GM23248 (cell line): ENCODE measurements around the gene TIMP3. TPM values are rescaled to one million over a fixed set of nuclear protein-coding genes. Genes with fewer than 3 reads are reported as not detected.
A peak's percentile ranks its signal among the peaks of the same experiment; 100 is the strongest.

Source experiments
- DNase-seq: peaks from one replicate; pipeline ENCODE4 v3.0.0-alpha.2; 2015
- H2AFZ ChIP-seq: fragments of 200-600 bp; sonication (generic); 2 replicates; pipeline ENCODE4 v1.6.1; 2016; ENCODE audit warnings: antibody characterized with exemption
- H3F3A ChIP-seq: fragments of 200-600 bp; sonication (generic); 2 replicates; pipeline ENCODE4 v1.6.1; 2016; ENCODE audit warnings: mild to moderate bottlenecking, antibody characterized with exemption, mixed run types; ENCODE audit not compliant: insufficient read depth
- H3K27ac ChIP-seq: fragments of 200-600 bp; sonication (generic); 2 replicates; pipeline ENCODE4 v1.5.1; 2016; ENCODE audit warnings: mild to moderate bottlenecking
- H3K27me3 ChIP-seq: fragments of 200-600 bp; sonication (generic); replicated peaks from 2 replicates; pipeline ENCODE4 v1.6.1; 2016; ENCODE audit warnings: mild to moderate bottlenecking; ENCODE audit not compliant: insufficient read depth
- H3K36me3 ChIP-seq: fragments of 200-600 bp; sonication (generic); 2 replicates; pipeline ENCODE4 v1.6.1; 2016; ENCODE audit warnings: low read depth, mild to moderate bottlenecking
- H3K4me1 ChIP-seq: fragments of 200-600 bp; sonication (generic); 2 replicates; pipeline ENCODE4 v1.6.1; 2016; ENCODE audit warnings: mild to moderate bottlenecking; ENCODE audit not compliant: insufficient read depth
- H3K4me2 ChIP-seq: fragments of 200-600 bp; sonication (generic); one replicate; pipeline ENCODE4 v1.6.1; 2016; ENCODE audit warnings: mild to moderate bottlenecking; ENCODE audit not compliant: unreplicated experiment
- H3K4me3 ChIP-seq: fragments of 200-600 bp; sonication (generic); 2 replicates; pipeline ENCODE4 v1.5.1; 2016; ENCODE audit warnings: mild to moderate bottlenecking
- H3K79me2 ChIP-seq: fragments of 200-600 bp; sonication (generic); 2 replicates; pipeline ENCODE4 v1.6.1; 2016; ENCODE audit warnings: mild to moderate bottlenecking; ENCODE audit not compliant: insufficient read depth
- H3K9ac ChIP-seq: fragments of 200-600 bp; sonication (generic); 2 replicates; pipeline ENCODE4 v1.6.1; 2016; ENCODE audit warnings: mild to moderate bottlenecking
- H3K9me2 ChIP-seq: fragments of 200-600 bp; sonication (generic); 2 replicates; pipeline ENCODE4 v1.6.1; 2016; ENCODE audit warnings: mixed run types, mild to moderate bottlenecking, moderate library complexity; ENCODE audit not compliant: insufficient read depth
- H3K9me3 ChIP-seq: fragments of 200-600 bp; sonication (generic); one replicate; pipeline ENCODE4 v1.6.1; 2017; ENCODE audit warnings: low read depth
- H4K20me1 ChIP-seq: fragments of 200-600 bp; sonication (generic); 2 replicates; pipeline ENCODE4 v1.6.0; 2016; ENCODE audit not compliant: insufficient read depth
- EZH2 ChIP-seq: fragments of 200-600 bp; sonication (generic); IDR thresholded peaks from 2 replicates; pipeline ENCODE4 v1.6.1; 2018; ENCODE audit warnings: antibody characterized with exemption, mild to moderate bottlenecking; ENCODE audit not compliant: insufficient read depth, poor library complexity, severe bottlenecking
- EZH2phosphoT487 ChIP-seq: fragments of 200-600 bp; sonication (generic); IDR thresholded peaks from 2 replicates; pipeline ENCODE4 v1.6.1; 2018; ENCODE audit warnings: antibody characterized with exemption, moderate library complexity, mild to moderate bottlenecking, low read depth; ENCODE audit not compliant: insufficient read depth
- WGBS, 2 experiments: methylation state at CpG; one replicate each; pipeline ENCODE4 v1.1.6; 2015 to 2017; ENCODE audit warnings: low lambda C conversion rate in 2 of 2, low coverage in 1 of 2; ENCODE audit errors: missing lambda C conversion rate in 2 of 2; 5-methylcytosine and 5-hydroxymethylcytosine counted together
- in situ Hi-C: fragments of 300-500 bp; cut with MboI; formaldehyde crosslinking; loops from 2 replicates; pipeline ENCODE4 v1.15.0; 2020
- polyA plus RNA-seq: library from polyadenylated mRNA; unstranded; fragments of >200 nt; fragmentation: Nextera tagmentation; extraction: Ambion mirVana; gene quantifications from 2 replicates; pipeline ENCODE4 v1.2.1, GENCODE V29; 2016
- total RNA-seq: library from RNA; depleted of rRNA; stranded (reverse); fragments of >200 nt; shearing (Covaris generic); gene quantifications from 2 replicates; pipeline ENCODE4 v1.2.3, GENCODE V29; 2014

Gene TIMP3
- total and polyA plus RNA-seq, 2 experiments from 2014 or later = 1,254 to 1,465 TPM

DNA sequence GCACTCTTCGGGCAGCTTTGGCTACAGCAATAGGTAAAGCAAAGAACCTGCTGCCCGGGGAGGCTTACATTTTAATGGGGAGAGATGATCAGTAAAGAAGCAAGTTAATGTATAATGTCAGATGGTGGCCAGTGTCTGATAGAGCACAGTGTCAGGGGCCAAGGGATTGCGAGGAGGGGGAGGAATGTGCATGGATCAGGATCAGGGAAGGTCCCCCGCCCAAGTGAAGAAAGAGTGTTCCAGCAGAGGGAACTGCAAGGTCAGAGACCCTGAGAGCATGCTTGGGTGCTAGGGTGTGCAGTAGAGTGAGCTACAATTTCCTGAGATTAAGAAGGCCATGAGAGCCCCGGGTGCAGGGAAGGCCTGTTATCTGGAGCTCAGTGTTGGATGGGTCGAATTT lies 39.7 kb downstream of the TIMP3 start:
- Histone ChIP-seq H3K36me3 (peaks cover 48% of the 10 kb centered on the region), H2AFZ (no peak overlapping the region), H3F3A (peaks cover 99% of the 10 kb centered on the region), H3K79me2 (peaks cover 100% of the 10 kb centered on the region), H3K27me3 (no peaks in the 10 kb centered on the region), H3K9ac (no peak overlapping the region), H3K4me1 (peaks cover 31% of the 10 kb centered on the region), H3K4me2 (no peak overlapping the region), H3K27ac (peak overlapping the region; percentile 26; the same call in 1 of the 2 replicates), H3K9me2 (no peaks in the 10 kb centered on the region), H3K9me3 (no peaks in the 10 kb centered on the region), H4K20me1 (peaks cover 62% of the 10 kb centered on the region), H3K4me3 (no peak overlapping the region)
- WGBS, 2 experiments = 82 to 89% methylated on average over 6 of the region's 6 CpGs
- TF ChIP-seq EZH2phosphoT487 = no peak
- no peak for TF ChIP-seq EZH2
- in situ Hi-C loops = no loop called here
- DNase-seq = no peak

DNA sequence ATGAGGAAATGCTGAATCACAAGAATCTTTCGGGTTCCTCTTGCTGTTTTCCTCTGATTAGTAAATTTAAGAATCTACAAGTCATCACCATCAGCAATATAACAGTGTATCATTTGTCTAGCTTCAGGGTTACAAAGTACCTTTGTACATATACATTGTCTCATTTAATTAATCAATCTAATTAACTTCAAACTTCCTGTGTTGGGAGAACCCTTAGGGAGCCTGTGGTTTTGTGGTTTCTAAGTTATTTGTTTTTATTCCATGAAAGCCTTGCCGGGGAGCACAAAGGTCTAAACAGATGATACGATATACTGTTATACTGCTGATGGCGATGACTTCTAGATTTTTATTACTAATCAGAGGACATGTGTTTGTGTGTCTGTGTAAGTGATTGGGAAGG lies 41.0 kb downstream of the TIMP3 start:
- H3K36me3 ChIP-seq = peaks cover 40% of the 10 kb centered on the region
- WGBS, 2 experiments = 36 to 42% methylated on average over 4 of the region's 4 CpGs
- H3K9me2 ChIP-seq = no peaks in the 10 kb centered on the region
- no peak overlapping the region for H3K4me3 ChIP-seq
- H3K27me3 ChIP-seq = no peaks in the 10 kb centered on the region
- H3F3A ChIP-seq = peaks cover 100% of the 10 kb centered on the region
- H3K9me3 ChIP-seq = no peaks in the 10 kb centered on the region
- H3K4me1 ChIP-seq = peaks cover 41% of the 10 kb centered on the region
- no peak overlapping the region for H2AFZ ChIP-seq
- H3K27ac ChIP-seq = peak overlapping the region; percentile 69
- in situ Hi-C loops = no loop called here
- TF ChIP-seq EZH2 = no peak
- TF ChIP-seq EZH2phosphoT487 = no peak
- H4K20me1 ChIP-seq = peaks cover 58% of the 10 kb centered on the region
- no peak for DNase-seq
- H3K9ac ChIP-seq = peak overlapping the region; percentile 44
- peaks cover 100% of the 10 kb centered on the region for H3K79me2 ChIP-seq
- H3K4me2 ChIP-seq = no peak overlapping the region

DNA sequence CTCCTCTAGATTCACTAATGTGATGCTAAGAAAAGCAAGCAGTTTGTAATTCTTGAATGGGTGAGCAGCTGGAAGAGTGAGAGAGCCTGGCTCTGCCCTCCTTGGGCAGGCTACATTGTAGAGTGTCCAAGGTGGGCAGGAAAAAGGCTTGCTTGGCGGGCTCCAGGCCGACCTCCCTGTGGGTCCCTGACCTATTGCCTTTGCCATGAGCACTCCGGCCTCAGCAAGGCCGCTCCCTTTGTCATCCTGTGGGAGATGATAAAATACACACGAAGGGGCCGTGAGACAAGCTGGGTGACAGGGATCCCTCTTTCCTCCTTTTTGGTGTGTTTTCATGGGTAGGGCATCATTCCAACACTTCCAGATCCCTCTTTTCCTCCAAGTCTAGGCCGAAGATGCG lies 41.8 kb downstream of the TIMP3 start:
- Histone ChIP-seq H4K20me1 (peaks cover 59% of the 10 kb centered on the region), H3K9ac (no peak overlapping the region), H3K27ac (peak overlapping the region; percentile 69; the same call in 1 of the 2 replicates), H3F3A (peaks cover 100% of the 10 kb centered on the region), H2AFZ (no peak overlapping the region), H3K4me2 (no peak overlapping the region), H3K4me3 (no peak overlapping the region), H3K9me2 (no peaks in the 10 kb centered on the region), H3K79me2 (peaks cover 100% of the 10 kb centered on the region), H3K9me3 (no peaks in the 10 kb centered on the region), H3K36me3 (peaks cover 40% of the 10 kb centered on the region), H3K4me1 (peaks cover 44% of the 10 kb centered on the region), H3K27me3 (no peaks in the 10 kb centered on the region)
- 97% methylated on average over 8 of the region's 8 CpGs for WGBS, 2 experiments
- TF ChIP-seq EZH2phosphoT487 (no peak), EZH2 (no peak)
- in situ Hi-C loops = no loop called here
- no peak for DNase-seq

DNA sequence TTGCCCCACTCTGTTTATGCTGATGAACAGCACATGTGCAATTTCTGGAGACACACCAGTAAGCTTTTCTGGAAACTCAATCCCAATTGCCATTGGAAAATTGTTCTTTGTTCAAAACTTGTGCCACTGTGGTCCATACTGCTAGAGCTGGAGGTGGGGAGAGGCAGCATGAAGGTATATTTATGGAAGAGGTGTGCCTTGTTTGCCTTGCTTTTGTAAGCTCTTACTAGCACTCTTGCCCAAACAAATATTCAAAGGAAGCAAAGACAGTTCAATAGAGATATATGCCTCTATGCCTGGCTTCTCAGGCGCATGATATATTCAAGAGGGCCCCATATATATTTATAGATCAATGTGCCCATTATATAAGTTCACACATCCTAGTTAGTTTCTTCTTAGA lies 42.7 kb downstream of the TIMP3 start:
- TF ChIP-seq EZH2 (no peak), EZH2phosphoT487 (no peak)
- Histone ChIP-seq H2AFZ (no peak overlapping the region), H3K36me3 (peaks cover 37% of the 10 kb centered on the region), H3F3A (peaks cover 100% of the 10 kb centered on the region), H3K9ac (no peak overlapping the region), H3K79me2 (peaks cover 100% of the 10 kb centered on the region), H3K4me1 (peaks cover 43% of the 10 kb centered on the region), H3K27me3 (no peaks in the 10 kb centered on the region), H3K4me3 (no peak overlapping the region), H3K27ac (peak overlapping the region; percentile 60), H3K4me2 (no peak overlapping the region), H3K9me3 (no peaks in the 10 kb centered on the region), H4K20me1 (peaks cover 58% of the 10 kb centered on the region), H3K9me2 (no peaks in the 10 kb centered on the region)
- in situ Hi-C loops = no loop called here
- WGBS, 2 experiments = 88 to 100% methylated on average over 1 of the region's 1 CpG
- DNase-seq = no peak
